ENCODE data around the gene CHD3.

GRCh38 chr17:7943291-7943690 is 54.7 kb downstream of the CHD3 start:
- no peak for TF ChIP-seq POLR2A (IDR thresholded peaks at IDR 0.05)
- TF ChIP-seq CTCF (IDR thresholded peaks at IDR 0.05), result no peak
- TF ChIP-seq POLR2AphosphoS5 (IDR thresholded peaks at IDR 0.05), result no peak
